ENCODE results near the gene SLC16A3. TPM values are rescaled to one million over a fixed set of nuclear protein-coding genes. Genes with fewer than 3 reads are reported as not detected.

The SLC16A3 gene
- total and polyA plus RNA-seq, 2 experiments from 2014 or later: 3.5 to 10.6 TPM

GRCh38 chr17:82202981-82203380, 25.9 kb upstream of the SLC16A3 start (continued):
- TF ChIP-seq EZH2 (IDR thresholded peaks at IDR 0.05; ENCODE audit: low read depth, unreplicated experiment) (no peak), ETS1 (IDR thresholded peaks at IDR 0.05) (no peak), REST (IDR thresholded peaks at IDR 0.05; ENCODE audit: unreplicated experiment) (no peak), EZH2phosphoT487 (IDR thresholded peaks at IDR 0.05; ENCODE audit: unreplicated experiment) (no peak), STAT1 (IDR thresholded peaks at IDR 0.05; ENCODE audit: unreplicated experiment) (no peak), CTCF (conservative IDR thresholded peaks at IDR 0.05; ENCODE audit: low read depth in 2 of 2) (no peak)

- Histone ChIP-seq H2AFZ (no peak overlapping the region), H3K4me2 (no peak overlapping the region), H3K36me3 (ENCODE audit: insufficient read depth) (no peaks in the 10 kb centered on the region), H3F3A (replicated peaks; ENCODE audit: low read depth) (no peaks in the 10 kb centered on the region), H3K27me3 (ENCODE audit: insufficient read depth) (no peaks in the 10 kb centered on the region), H3K9me2 (ENCODE audit: insufficient read depth) (no peaks in the 10 kb centered on the region), H3K79me2 (replicated peaks; ENCODE audit: insufficient read depth) (no peaks in the 10 kb centered on the region), H3K4me1 (ENCODE audit: insufficient read depth) (no peaks in the 10 kb centered on the region), H3K27ac (ENCODE audit: low read depth) (no peak overlapping the region), H4K20me1 (replicated peaks; ENCODE audit: insufficient read depth) (no peaks in the 10 kb centered on the region), H3K4me3 (no peak overlapping the region)
- H3K4me1 Mint-ChIP-seq: peaks cover 3% of the 10 kb centered on the region; the same call in 1 of the 3 replicates
- H3K27me3 Mint-ChIP-seq (ENCODE audit: insufficient read depth, low read depth, poor library complexity): peaks cover 4% of the 10 kb centered on the region
- no peak overlapping the region for H3K4me3 Mint-ChIP-seq
- no peaks in the 10 kb centered on the region for H3K36me3 Mint-ChIP-seq (ENCODE audit: low read depth)
- no peaks in the 10 kb centered on the region for H3K9me3 Mint-ChIP-seq
- no peak overlapping the region for H3K27ac Mint-ChIP-seq
- ATAC-seq: no peak
- DNase-seq (ENCODE audit: low spot score): no peak
- TF ChIP-seq CREB1 (CRISPR knock-in tag; IDR thresholded peaks at IDR 0.05; ENCODE audit: low read depth): no peak
- no peak for TF ChIP-seq REST (IDR thresholded peaks at IDR 0.05; ENCODE audit: unreplicated experiment)
- TF ChIP-seq CTCF (conservative IDR thresholded peaks at IDR 0.05; ENCODE audit: low read depth in 2 of 2): no peak
- TF ChIP-seq ETS1 (IDR thresholded peaks at IDR 0.05): no peak
- no peak for TF ChIP-seq JUNB (IDR thresholded peaks at IDR 0.05; ENCODE audit: unreplicated experiment)
- no peak for TF ChIP-seq POLR2AphosphoS5 (IDR thresholded peaks at IDR 0.05; ENCODE audit: low read depth)
Measured at GRCh38 chr17:82203920-82204319, 24.9 kb upstream of the SLC16A3 start.

All from GM23338 (cell line).